NCI-H187 treated with DMSO at 0.1 percent for 48 hours (cell line): ENCODE data around the gene DDHD1.

Experiments
- DNase-seq: peaks from one replicate; lab custom pipeline; 2025; lab: John Stamatoyannopoulos, UW

DDHD1 gene

GRCh38 chr14:53034036-53034435 is 119.1 kb downstream of the DDHD1 start:
- DNase-seq, result no peak

GRCh38 chr14:53032838-53033390 is 120.2 kb downstream of the DDHD1 start:
- no peak for DNase-seq

GRCh38 chr14:53032161-53032803 is 120.8 kb downstream of the DDHD1 start:
- DNase-seq, result no peak

GRCh38 chr14:53027562-53027961 is 125.6 kb downstream of the DDHD1 start:
- DNase-seq, result no peak

- DNase-seq, result no peak
Observed at GRCh38 chr14:53027041-53027440, 126.1 kb downstream of the DDHD1 start.

GRCh38 chr14:53023325-53023724 is 129.8 kb downstream of the DDHD1 start:
- DNase-seq, result no peak

- DNase-seq, result no peak
Observed at GRCh38 chr14:53022593-53022992, 130.5 kb downstream of the DDHD1 start.

GRCh38 chr14:53020193-53020932 is 132.8 kb downstream of the DDHD1 start:
- no peak for DNase-seq

GRCh38 chr14:53019406-53019805 is 133.7 kb downstream of the DDHD1 start:
- DNase-seq, result no peak

- DNase-seq, result no peak
Observed at GRCh38 chr14:53017837-53018236, 135.3 kb downstream of the DDHD1 start.

- DNase-seq, result no peak
Observed at GRCh38 chr14:53016919-53017318, 136.2 kb downstream of the DDHD1 start.

GRCh38 chr14:53016491-53016890 is 136.6 kb downstream of the DDHD1 start:
- DNase-seq, result no peak

GRCh38 chr14:53011053-53011462 is 142.1 kb downstream of the DDHD1 start:
- DNase-seq, result no peak

GRCh38 chr14:53010193-53011040 is 142.7 kb downstream of the DDHD1 start:
- no peak for DNase-seq

- no peak for DNase-seq
Observed at GRCh38 chr14:53006931-53007562, 146.1 kb downstream of the DDHD1 start.

GRCh38 chr14:53004976-53005375 is 148.1 kb downstream of the DDHD1 start:
- no peak for DNase-seq

- no peak for DNase-seq
Observed at GRCh38 chr14:53003776-53004175, 149.3 kb downstream of the DDHD1 start.

- DNase-seq, result no peak
Observed at GRCh38 chr14:53002576-53002975, 150.5 kb downstream of the DDHD1 start.

GRCh38 chr14:53001787-53002378 is 151.2 kb downstream of the DDHD1 start:
- no peak for DNase-seq

- DNase-seq, result no peak
Observed at GRCh38 chr14:52998376-52999015, 154.6 kb downstream of the DDHD1 start.

- no peak for DNase-seq
Observed at GRCh38 chr14:52996493-52996892, 156.6 kb downstream of the DDHD1 start.
